Skeletal muscle tissue (tissue), 4 donors: ENCODE data around the gene TMEM8B. TPM values are rescaled to one million over a fixed set of nuclear protein-coding genes. Genes with fewer than 3 reads are reported as not detected.

Experiments
- H3K27ac ChIP-seq: one replicate; pipeline ENCODE4 v1.7.0; 2013; ENCODE audit warnings: mild to moderate bottlenecking, low read depth, low read length, inconsistent platforms
- H3K27me3 ChIP-seq, 3 donors: one replicate each; pipeline ENCODE4 v1.7.0; 2013; ENCODE audit warnings: low read length in 3 of 3; ENCODE audit not compliant: control insufficient read depth in 3 of 3, insufficient read depth in 3 of 3
- H3K36me3 ChIP-seq, 3 donors: one replicate each; pipeline ENCODE4 v1.7.0; 2013; ENCODE audit warnings: low read length in 3 of 3; ENCODE audit not compliant: control insufficient read depth in 3 of 3, insufficient read depth in 3 of 3
- H3K4me1 ChIP-seq, 3 donors: one replicate each; pipeline ENCODE4 v1.7.0; 2013; ENCODE audit warnings: low read length in 3 of 3, mild to moderate bottlenecking in 3 of 3; ENCODE audit not compliant: control insufficient read depth in 3 of 3, insufficient read depth in 3 of 3
- H3K4me3 ChIP-seq, 3 donors: one replicate each; pipeline ENCODE4 v1.7.0; 2013; ENCODE audit warnings: low read length in 3 of 3
- H3K9ac ChIP-seq, 3 donors: one replicate each; pipeline ENCODE4 v1.7.0; 2013; ENCODE audit warnings: low read length in 3 of 3, mild to moderate bottlenecking in 3 of 3, moderate library complexity in 2 of 3, low read depth in 1 of 3
- H3K9me3 ChIP-seq, 3 donors: one replicate each; pipeline ENCODE4 v1.7.0; 2013; ENCODE audit warnings: low read length in 3 of 3; ENCODE audit not compliant: control insufficient read depth in 3 of 3
- total RNA-seq: library from RNA; depleted of rRNA; stranded (reverse); fragments of >200 nt; gene quantifications from one replicate; pipeline ENCODE4 v1.2.3, GENCODE V29; 2014
- donor health status: Osteomylitis.

TMEM8B gene
- total RNA-seq, 1 donor from 2014 or later: 2.6 TPM

- Histone ChIP-seq H3K4me1 (peaks cover 31 to 51% (median 31%) of the 10 kb centered on the region in 3 donors), H3K36me3 (no peaks in the 10 kb centered on the region), H3K27ac (no peak overlapping the region), H3K9ac (peak overlapping the region; percentile 5 to 69 (median 28)), H3K27me3 (no peaks in the 10 kb centered on the region), H3K4me3 (peak overlapping the region; percentile 53 to 65 (median 54)), H3K9me3 (no peaks in the 10 kb centered on the region)
These were observed 36.2 kb upstream of the TMEM8B start for GRCh38 chr9:35792826-35793225.

DNA sequence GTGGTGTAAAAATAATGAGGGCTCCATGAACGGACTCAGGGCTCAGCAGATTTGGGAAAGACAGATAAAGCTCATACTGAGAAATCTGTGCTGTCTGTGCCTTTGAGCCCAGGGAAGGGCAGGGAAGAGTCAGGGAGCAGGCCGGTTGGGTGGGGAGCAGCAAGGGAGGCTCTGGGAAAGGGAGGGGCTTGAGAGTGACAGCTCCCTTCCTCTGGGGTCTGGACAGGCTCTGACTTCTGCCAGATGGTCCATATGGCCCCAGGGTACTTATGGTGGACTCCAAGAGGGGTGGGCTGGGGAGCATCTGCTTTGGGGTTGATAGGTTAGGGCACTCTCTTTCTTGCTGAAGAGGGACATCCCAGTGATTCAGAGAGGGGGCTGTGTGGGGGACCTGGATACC, 35.6 kb upstream of the TMEM8B start:
- no peak overlapping the region for H3K27ac ChIP-seq
- H3K9ac ChIP-seq: peak overlapping the region; percentile 7 to 69 (median 28)
- H3K9me3 ChIP-seq: no peaks in the 10 kb centered on the region
- peak overlapping the region in 2 of 3 donors; percentile 54 to 65 for H3K4me3 ChIP-seq
- H3K36me3 ChIP-seq: no peaks in the 10 kb centered on the region
- no peaks in the 10 kb centered on the region for H3K27me3 ChIP-seq
- H3K4me1 ChIP-seq: peaks cover 31 to 51% (median 32%) of the 10 kb centered on the region in 3 donors

GRCh38 chr9:35795695-35796094, 33.3 kb upstream of the TMEM8B start:
- no peak overlapping the region for H3K27ac ChIP-seq
- H3K36me3 ChIP-seq: peaks cover 3 to 14% (median 8%) of the 10 kb centered on the region in 3 donors
- H3K27me3 ChIP-seq: no peaks in the 10 kb centered on the region
- H3K4me3 ChIP-seq: no peak overlapping the region
- H3K9ac ChIP-seq: no peak overlapping the region
- H3K4me1 ChIP-seq: peaks cover 25 to 52% (median 32%) of the 10 kb centered on the region in 3 donors
- H3K9me3 ChIP-seq: no peaks in the 10 kb centered on the region

GRCh38 chr9:35797311-35798109, 31.5 kb upstream of the TMEM8B start:
- Histone ChIP-seq H3K36me3 (peaks cover 13 to 27% (median 20%) of the 10 kb centered on the region in 3 donors), H3K27ac (no peak overlapping the region), H3K4me1 (peaks cover 19 to 50% (median 32%) of the 10 kb centered on the region in 3 donors), H3K4me3 (no peak overlapping the region), H3K27me3 (no peaks in the 10 kb centered on the region), H3K9me3 (no peaks in the 10 kb centered on the region), H3K9ac (no peak overlapping the region)

DNA sequence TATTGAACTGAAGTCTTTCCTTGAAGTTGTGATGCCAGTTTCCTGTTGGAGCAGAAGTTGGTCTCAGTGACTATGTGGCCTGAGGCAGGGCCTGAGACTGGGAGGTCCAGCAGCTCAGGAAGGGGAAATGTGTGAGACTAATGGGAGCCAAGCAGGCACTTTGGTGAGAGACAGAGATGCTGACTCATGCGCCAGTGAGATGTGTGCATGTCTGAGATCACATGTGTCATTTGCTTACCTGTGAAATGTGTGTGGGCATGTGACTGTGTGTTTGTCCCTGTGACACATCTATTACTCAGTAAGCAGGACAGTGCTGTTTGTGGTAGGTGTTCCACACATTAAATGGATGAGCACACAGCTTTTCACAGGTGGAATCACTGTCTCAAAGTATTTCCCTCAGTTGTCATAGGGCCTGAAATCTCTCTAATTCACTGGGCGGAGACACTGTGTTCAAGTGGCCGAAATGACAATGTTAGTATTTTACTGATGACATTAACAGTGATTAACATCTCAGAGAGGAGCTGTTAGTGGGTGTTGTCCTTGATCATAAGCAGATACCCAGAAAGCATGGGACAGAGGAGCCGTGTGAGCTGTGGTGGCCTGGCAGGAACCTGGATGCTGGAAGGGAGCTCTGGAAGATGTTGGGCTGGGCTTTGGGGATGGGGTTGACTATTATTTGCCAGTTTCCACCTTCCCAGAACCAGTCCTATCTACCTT, 30.2 kb upstream of the TMEM8B start:
- Histone ChIP-seq H3K36me3 (peaks cover 13 to 34% (median 26%) of the 10 kb centered on the region in 3 donors), H3K4me3 (no peak overlapping the region), H3K9ac (no peak overlapping the region), H3K4me1 (peaks cover 6 to 37% (median 19%) of the 10 kb centered on the region in 3 donors), H3K27me3 (no peaks in the 10 kb centered on the region), H3K27ac (no peak overlapping the region), H3K9me3 (no peaks in the 10 kb centered on the region)

DNA sequence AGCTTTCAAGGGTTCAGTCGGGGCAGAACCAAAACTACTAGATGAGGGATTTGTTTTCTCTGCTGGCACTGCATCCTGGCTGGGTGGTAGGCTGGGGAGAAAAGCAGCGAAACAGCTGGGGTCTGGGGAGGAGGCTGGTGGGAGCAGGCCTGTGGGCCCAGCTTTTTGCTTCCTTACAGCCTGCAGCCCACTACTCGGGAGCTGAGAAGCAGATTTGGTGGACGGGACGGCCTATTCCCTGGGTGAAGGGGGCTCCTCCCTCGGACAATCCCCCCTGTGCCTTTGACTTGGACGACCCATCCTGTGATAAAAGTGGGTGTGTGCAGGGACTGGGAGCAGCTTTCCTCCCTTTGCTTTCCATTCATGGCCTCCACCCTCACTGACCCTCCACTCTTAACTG, 28.5 kb upstream of the TMEM8B start:
- Histone ChIP-seq H3K36me3 (peaks cover 16 to 40% (median 33%) of the 10 kb centered on the region in 3 donors), H3K4me3 (no peak overlapping the region)

GRCh38 chr9:35801328-35802128, 27.5 kb upstream of the TMEM8B start:
- H3K36me3 ChIP-seq: peaks cover 26 to 50% (median 42%) of the 10 kb centered on the region in 3 donors
- no peak overlapping the region for H3K27ac ChIP-seq
- no peaks in the 10 kb centered on the region for H3K9me3 ChIP-seq
- no peak overlapping the region for H3K4me3 ChIP-seq
- H3K27me3 ChIP-seq: no peaks in the 10 kb centered on the region
- H3K9ac ChIP-seq: no peak overlapping the region
- peaks cover 0 to 19% (median 13%) of the 10 kb centered on the region in 3 donors for H3K4me1 ChIP-seq

More for the DNA sequence above, 28.5 kb upstream of the TMEM8B start:
- Histone ChIP-seq H3K27ac (no peak overlapping the region), H3K4me1 (peaks cover 0 to 24% (median 13%) of the 10 kb centered on the region in 3 donors), H3K27me3 (no peaks in the 10 kb centered on the region), H3K9ac (no peak overlapping the region), H3K9me3 (no peaks in the 10 kb centered on the region)

DNA sequence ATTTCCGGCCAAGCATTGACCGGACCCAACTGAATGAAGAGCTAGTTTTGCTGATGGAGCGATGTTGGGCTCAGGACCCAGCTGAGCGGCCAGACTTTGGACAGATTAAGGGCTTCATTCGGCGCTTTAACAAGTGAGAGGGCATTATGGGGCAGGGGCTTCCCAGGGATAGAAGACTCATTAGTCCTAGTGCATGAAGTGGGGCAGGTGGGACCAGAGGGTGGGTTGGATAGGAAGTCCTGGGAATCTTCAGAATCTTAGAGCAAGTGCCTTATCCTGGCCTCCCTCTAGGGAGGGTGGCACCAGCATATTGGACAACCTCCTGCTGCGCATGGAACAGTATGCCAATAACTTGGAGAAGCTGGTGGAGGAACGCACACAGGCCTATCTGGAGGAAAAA, 22.9 kb upstream of the TMEM8B start:
- H3K27ac ChIP-seq: no peak overlapping the region
- H3K4me1 ChIP-seq: peaks cover 5 to 14% (median 11%) of the 10 kb centered on the region in 3 donors
- H3K36me3 ChIP-seq: peaks cover 37 to 58% (median 57%) of the 10 kb centered on the region in 3 donors
- H3K9ac ChIP-seq: no peak overlapping the region
- H3K9me3 ChIP-seq: no peaks in the 10 kb centered on the region
- H3K27me3 ChIP-seq: no peaks in the 10 kb centered on the region
- no peak overlapping the region for H3K4me3 ChIP-seq

- peaks cover 31 to 44% (median 44%) of the 10 kb centered on the region in 3 donors for H3K36me3 ChIP-seq
These were observed 20.6 kb upstream of the TMEM8B start for GRCh38 chr9:35808433-35808832.

More at GRCh38 chr9:35808433-35808832, 20.6 kb upstream of the TMEM8B start:
- Histone ChIP-seq H3K9ac (no peak overlapping the region), H3K27ac (no peak overlapping the region), H3K27me3 (no peaks in the 10 kb centered on the region), H3K4me3 (no peak overlapping the region), H3K9me3 (no peaks in the 10 kb centered on the region), H3K4me1 (peaks cover 27 to 28% (median 28%) of the 10 kb centered on the region in 3 donors)
